NCI-H526 treated with DMSO at 0.1 percent for 48 hours (cell line): ENCODE results near the gene SLC7A4.
"Not testable (repeated sequence)": the region's sequence is repeated elsewhere in the genome, so short reads cannot be mapped to it uniquely, and the experiment has no call there.

ENCODE experiments used
- DNase-seq: peaks from one replicate; lab custom pipeline; 2025; lab: John Stamatoyannopoulos, UW

Gene SLC7A4

GRCh38 chr22:21020802-21021429 is 11.4 kb downstream of the SLC7A4 start:
- no peak for DNase-seq

- no peak for DNase-seq
These were observed 14.0 kb downstream of the SLC7A4 start for GRCh38 chr22:21018314-21018713.

DNA sequence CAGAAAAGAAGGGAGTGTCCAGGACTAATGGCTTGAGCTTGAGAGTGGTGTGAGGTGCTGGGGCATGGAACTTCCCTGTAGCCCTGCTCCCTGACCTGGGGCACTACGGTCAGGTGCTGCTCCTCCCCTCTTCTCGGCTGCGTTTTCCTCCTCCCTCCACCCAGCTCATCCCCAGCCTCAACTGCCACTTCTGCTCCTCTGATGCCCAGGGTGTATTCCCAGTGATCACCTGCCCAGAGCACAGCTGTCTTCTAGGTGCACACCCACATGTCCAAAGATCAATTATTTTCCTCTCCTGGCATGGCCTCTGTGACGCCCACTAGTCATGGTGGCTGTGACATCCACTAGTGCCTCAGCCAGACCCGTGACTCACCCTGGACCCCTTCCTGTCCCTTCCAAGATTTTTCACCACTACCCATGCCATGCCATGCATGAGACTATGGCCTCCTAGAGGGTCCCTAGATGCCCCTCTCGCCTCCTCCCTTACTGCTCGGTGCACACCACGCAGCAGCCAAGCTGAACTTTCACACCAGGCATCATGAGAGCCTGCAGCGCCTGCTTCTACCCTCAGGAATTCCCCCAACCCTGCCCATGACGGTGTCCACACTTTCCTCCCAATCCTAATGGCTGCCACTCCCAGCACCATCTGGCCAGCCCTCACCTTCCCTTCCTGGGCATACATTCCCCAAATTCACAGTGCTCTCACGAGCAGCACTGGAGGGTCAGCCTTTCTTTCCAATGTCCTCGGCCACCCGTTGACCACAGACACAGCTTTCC is 15.5 kb downstream of the SLC7A4 start:
- DNase-seq: no peak

DNA sequence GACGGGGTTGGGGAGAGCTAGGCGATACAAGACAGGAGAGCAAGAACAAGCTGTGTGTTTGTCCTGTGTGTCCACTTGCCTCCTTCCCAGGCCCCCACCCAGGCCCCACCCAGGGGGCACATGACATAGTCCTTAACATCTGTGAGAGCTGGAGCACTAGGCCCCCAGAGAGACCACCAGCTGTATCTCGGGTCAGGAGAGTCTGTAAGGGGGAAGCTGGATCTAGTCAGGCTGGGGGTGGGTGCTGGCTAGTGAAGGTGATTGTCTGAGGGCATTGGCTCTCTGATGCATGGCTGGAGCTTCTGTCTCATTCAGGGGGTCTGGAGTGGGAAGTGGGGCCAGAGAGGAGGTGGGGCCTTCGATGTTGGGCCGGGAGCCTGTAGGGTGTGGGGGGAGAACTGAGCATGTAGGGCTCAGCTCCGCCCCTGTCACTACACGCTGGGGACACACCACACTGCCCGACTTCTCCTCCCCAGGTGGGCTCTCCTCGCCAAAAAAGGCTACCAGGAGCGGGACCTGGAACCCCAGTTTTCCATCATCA is 16.8 kb downstream of the SLC7A4 start:
- no peak for DNase-seq

GRCh38 chr22:21014726-21015465 is 17.5 kb downstream of the SLC7A4 start, which contains the start of gene P2RX6:
Gene P2RX6 (plus strand): TSS chr22:21015165. CDS start chr22:21015175, 10 bp downstream.
- DNase-seq: no peak

GRCh38 chr22:21014202-21014725 is 18.1 kb downstream of the SLC7A4 start:
- DNase-seq: peak; percentile 84

- DNase-seq: no peak
These were observed 18.6 kb downstream of the SLC7A4 start for GRCh38 chr22:21013657-21014201.

DNA sequence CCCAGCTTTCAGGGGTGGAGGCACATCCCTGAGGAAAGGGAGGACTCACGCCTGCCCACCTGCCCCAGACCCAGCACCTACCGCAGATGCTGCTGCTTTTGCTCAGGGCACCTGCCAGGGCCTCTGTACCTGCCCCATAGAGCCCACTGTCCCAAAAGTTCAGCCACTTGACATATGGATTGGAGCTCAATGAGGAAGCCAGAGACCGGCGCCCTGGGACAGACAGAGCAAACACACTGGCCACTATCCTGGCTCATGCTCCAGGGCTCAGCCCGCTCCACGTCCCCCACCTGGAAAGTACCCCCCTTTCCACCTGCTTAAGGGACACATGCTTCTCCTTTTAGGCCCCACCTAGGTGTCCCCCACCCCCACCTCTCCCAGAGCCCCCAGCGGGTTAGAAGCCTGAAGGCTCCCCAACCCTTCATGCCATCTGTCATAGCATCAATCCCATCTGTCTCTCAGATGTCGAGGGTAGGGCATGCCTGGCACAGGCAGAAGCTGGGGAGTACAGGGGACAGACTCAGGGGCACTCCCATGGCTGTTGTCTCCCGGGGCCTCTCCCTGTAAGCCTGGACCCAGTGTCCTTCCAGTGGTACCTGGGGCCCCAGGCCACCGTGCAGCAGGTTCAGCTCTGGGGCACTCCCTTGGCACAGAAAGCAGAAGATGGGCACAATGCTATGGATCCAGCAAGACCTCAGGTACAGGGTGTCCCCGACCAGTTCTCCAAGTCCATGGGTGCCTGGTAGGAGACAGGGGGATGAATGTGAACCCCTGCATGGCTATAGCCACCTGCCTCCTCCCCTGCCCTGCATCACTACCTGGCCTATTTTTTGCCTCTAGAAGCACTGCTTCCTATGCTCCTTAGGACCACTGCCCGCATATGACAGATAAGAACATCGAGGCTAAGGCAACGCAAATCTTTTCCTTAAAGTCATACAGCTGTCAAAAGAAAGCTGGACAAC is 19.6 kb downstream of the SLC7A4 start:
- DNase-seq: no peak

DNA sequence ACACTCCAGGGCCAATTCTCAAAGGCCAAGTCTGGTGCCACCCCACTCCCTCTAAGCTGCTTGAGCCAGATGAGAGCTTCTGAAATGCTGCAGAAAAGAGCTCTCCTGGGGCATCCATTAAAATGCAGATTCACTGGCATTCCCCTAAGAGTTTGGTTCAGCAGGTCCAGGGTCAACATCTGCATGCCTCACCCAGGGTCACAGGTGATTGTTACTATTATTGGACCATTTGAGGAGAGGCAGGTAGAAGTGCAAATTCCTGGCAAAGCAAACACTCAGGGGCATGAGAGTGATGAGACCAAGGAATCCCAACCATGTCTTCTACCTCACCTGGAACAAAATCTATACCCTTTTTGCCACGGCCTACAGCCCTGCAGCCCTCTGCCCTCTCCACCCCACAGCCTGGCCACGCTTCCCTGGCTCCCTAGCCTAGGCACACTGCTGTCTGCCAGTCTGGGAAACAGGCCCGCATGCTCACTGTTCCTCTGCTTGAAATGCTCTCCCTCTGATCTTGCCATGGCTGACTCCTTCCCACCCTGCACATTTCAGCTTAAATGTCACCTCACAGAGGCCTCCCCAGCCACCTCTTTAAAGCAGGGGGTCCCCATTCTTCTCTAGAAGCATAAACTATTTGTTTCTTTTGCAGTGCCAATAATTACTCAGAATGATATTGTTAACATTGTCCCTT is 21.8 kb downstream of the SLC7A4 start:
- no peak for DNase-seq

- no peak for DNase-seq
These were observed 22.5 kb downstream of the SLC7A4 start for GRCh38 chr22:21009638-21010425.

DNA sequence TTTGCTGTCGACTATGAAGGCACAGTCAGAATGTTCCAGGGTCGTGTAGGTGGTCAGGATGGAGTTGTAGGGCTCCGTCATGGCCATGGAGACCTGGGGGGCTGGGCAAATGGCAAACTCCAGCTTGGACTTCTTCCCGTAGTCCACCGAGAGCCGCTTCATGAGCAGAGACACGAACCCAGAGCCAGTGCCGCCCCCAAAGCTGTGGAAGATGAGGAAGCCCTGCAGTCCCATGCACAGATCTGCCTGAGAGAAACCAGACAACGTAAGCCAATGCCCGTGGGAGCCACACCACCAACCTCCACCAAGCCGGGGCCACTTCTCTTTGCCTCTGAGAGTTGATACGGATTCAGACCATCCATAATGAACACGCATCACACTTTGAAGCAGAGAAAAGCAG is 23.2 kb downstream of the SLC7A4 start:
- not testable (repeated sequence) for DNase-seq

- DNase-seq: no peak
These were observed 28.6 kb downstream of the SLC7A4 start for GRCh38 chr22:21003782-21004181.

DNA sequence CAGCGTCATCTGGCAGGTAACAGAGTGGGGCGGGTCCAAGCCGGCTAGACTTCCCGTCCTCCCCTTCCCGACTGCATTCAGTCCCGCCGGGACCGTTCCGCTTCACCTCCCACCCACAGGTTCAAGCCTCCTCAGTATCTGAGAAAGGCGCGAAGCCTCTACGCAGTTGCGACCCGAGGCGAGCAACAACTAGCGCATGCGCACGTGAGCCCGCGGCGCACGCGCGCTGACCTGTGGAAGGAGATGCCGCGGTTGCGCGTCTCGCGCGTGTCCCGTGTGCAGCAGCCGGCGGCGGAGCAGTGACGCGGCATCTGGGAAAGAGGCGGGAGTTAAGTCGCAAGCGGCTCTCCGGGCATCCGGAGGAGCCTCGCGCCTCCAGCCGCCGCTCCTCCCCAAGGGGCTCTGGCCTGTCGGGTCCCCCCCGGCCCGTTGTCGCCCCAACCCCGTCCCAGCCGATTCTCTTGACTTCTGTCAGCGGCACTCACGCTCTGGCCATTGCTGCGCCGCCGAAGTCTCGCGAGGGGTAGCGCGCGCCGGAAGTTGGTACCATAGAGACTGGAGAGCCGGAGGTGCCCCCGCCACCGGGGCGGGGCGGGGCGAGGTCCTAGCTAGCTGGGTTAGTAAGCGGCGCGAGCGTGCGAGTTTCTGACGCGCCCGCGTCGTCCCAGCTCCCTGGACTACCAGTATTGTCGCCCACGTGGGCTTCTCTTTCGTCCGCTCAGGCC is 30.6 kb downstream of the SLC7A4 start, which contains the start of gene THAP7:
Gene THAP7, minus strand, starts transcription at position 518 of the 725 bp plus-strand sequence. Its CDS starts 207 bp downstream, at position 311.
- peak; percentile 82 for DNase-seq

DNA sequence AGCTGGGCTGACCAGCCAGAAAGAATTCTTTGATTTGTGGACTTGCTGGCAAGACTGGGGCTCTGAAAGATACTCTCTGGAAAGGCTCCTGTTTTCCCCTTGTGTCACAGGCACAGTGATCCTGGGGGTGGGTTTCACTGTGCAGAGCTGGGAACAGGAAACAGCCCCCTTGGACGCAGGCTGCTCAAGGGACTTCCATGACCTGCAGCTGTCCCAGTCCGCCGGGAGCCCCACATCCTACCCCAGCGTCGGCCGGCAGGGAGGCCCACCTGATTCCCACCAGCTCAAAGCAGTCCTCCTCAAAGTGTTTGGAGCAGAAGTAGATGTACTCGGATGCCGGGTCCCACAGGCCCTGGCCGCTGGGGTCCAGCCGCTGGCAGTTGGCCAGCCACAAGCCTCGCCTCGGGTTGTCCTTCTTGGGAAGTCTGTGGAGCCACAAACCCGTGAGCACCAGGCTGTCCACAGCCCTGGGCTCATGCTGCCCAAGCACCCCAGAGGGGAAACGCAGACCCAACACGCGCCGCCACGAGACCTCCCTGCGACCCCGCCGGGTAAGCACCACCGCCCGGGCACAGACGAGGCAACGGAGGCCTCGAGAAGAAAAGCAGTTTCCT is 31.3 kb downstream of the SLC7A4 start:
- DNase-seq: no peak

DNA sequence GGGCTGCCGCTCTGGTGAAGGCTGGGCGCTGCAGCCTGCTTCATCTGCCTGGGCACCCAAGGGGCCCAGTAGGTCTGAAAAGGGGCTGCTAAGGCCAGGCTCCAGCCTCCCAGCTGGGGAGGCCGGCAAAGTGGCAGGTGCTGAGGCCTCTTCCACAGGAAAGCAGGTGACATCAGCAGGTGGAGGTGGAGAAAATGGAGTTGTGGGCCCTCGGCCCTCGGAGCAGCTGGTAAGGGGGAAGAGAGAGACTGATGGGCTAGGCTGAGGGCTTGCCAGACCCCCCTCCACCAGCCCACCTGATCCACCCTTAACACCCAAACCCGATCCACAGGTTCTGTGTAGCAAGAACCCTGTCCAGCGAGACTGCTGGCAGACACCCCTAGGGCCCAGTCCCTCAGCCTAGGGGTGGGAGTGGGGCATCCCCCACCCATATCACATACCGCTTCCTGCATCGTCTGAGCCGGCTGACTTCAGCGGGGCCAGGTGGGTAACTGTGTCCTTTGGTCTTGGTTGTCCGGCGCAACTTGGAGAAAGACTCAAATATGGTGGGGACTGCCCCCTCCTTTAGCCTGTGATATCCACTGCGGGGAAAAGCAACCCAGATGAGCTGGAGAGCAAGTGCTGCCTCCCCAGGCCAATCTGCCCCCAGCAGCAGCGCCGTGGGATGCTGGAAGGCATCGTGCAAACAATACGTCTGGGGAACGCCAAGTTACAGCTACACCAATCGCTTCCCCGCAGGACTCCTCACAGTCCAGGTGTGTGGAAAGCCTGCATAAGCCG is 32.0 kb downstream of the SLC7A4 start:
- DNase-seq: no peak

GRCh38 chr22:20999350-21000206 is 32.8 kb downstream of the SLC7A4 start:
- DNase-seq: no peak
